ENCODE data around the gene CD40LG. TPM values are rescaled to one million over a fixed set of nuclear protein-coding genes. Genes with fewer than 3 reads are reported as not detected.

The CD40LG gene
- total RNA-seq, 1 experiment from 2014 or later = not detected

DNA sequence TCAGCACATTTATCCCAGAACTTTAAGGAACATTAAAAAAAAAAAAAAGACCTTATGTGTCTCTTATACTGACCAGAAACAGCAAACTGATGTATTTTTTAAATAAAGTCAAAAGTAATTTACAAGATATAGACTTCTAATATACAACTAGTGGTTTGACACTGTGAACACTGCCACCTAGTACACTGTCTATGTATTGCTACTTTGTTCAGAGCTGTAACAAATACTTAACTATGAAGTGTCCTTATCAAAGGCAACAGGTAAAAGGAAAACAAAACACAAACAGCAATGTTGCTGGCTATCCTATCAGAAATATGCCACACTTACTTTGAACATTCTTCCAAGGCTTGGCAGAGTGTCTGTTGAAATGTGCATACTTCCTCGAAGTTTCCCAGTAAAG is 60.4 kb downstream of the CD40LG start:
- Histone ChIP-seq H3K4me3 (ENCODE audit: insufficient read depth, low read depth, low read length) (no peak overlapping the region), H3K27me3 (ENCODE audit: control insufficient read depth, insufficient read depth, low read length) (no peaks in the 10 kb centered on the region), H3K36me3 (replicated peaks; ENCODE audit: control insufficient read depth, insufficient read depth, low read length) (no peaks in the 10 kb centered on the region)
- DNase-seq = no peak

Other genes starting within 250 kb of the CD40LG start
- not detected in 2 replicates for gene BRS3, start 160.2 kb upstream of the CD40LG start, total RNA-seq (2014; rRNA removed; shearing (Covaris generic))
- 61.4 and 72.0 TPM in 2 replicates for gene HTATSF1, start 150.6 kb upstream of the CD40LG start, total RNA-seq (2014; rRNA removed; shearing (Covaris generic))
- not detected in 2 replicates for gene VGLL1, start 115.9 kb upstream of the CD40LG start, total RNA-seq (2014; rRNA removed; shearing (Covaris generic))
- gene ARHGEF6, start 132.8 kb downstream of the CD40LG start, total RNA-seq (2014; rRNA removed; shearing (Covaris generic)) = 12.4 and 17.3 TPM in 2 replicates
- 568 and 767 TPM in 2 replicates for gene RBMX, start 232.6 kb downstream of the CD40LG start, total RNA-seq (2014; rRNA removed; shearing (Covaris generic))

Data from H7 (cell line).